GM23338 (cell line): ENCODE results near the gene MXRA8. TPM values are rescaled to one million over a fixed set of nuclear protein-coding genes. Genes with fewer than 3 reads are reported as not detected.
A peak's percentile ranks its signal among the peaks of the same experiment; 100 is the strongest.

Source experiments
- ATAC-seq: fragments of 200-7000 bp; cut with Tn5 transposase; 3 replicates; pipeline ENCODE4 v1.9.1; 2020
- DNase-seq: peaks from one replicate; pipeline ENCODE4 v3.0.0-alpha.2; 2015; ENCODE audit warnings: low spot score
- H2AFZ ChIP-seq: fragments of 200-600 bp; sonication (generic); 2 replicates; pipeline ENCODE4 v1.8.0; 2016; ENCODE audit warnings: antibody characterized with exemption, mild to moderate bottlenecking, moderate library complexity
- H3F3A ChIP-seq: fragments of 200-600 bp; sonication (generic); replicated peaks from 2 replicates; pipeline ENCODE4 v1.8.0; 2017; ENCODE audit warnings: antibody characterized with exemption, mixed run types, low read depth
- H3K27ac ChIP-seq: fragments of 200-600 bp; sonication (generic); 2 replicates; pipeline ENCODE4 v1.6.1; 2016; ENCODE audit warnings: low read depth
- H3K27me3 ChIP-seq: fragments of 200-600 bp; sonication (generic); 2 replicates; pipeline ENCODE4 v1.8.0; 2016; ENCODE audit warnings: mild to moderate bottlenecking, mixed run types, moderate library complexity; ENCODE audit not compliant: insufficient read depth
- H3K36me3 ChIP-seq: fragments of 200-600 bp; sonication (generic); 2 replicates; pipeline ENCODE4 v1.8.0; 2016; ENCODE audit warnings: mild to moderate bottlenecking; ENCODE audit not compliant: insufficient read depth
- H3K4me1 ChIP-seq: fragments of 200-600 bp; sonication (generic); 2 replicates; pipeline ENCODE4 v1.8.0; 2016; ENCODE audit warnings: mild to moderate bottlenecking, moderate library complexity; ENCODE audit not compliant: insufficient read depth
- H3K4me2 ChIP-seq: fragments of 200-600 bp; sonication (generic); 2 replicates; pipeline ENCODE4 v1.7.1; 2017; ENCODE audit warnings: mixed run types
- H3K4me3 ChIP-seq: fragments of 200-600 bp; sonication (generic); 2 replicates; pipeline ENCODE4 v1.6.1; 2016; ENCODE audit warnings: mixed run types
- H3K79me2 ChIP-seq: fragments of 200-600 bp; sonication (generic); replicated peaks from 2 replicates; pipeline ENCODE4 v1.8.0; 2017; ENCODE audit warnings: mild to moderate bottlenecking; ENCODE audit not compliant: insufficient read depth
- H3K9me2 ChIP-seq: fragments of 200-600 bp; sonication (generic); 2 replicates; pipeline ENCODE4 v1.8.0; 2017; ENCODE audit not compliant: insufficient read depth
- H4K20me1 ChIP-seq: fragments of 200-600 bp; sonication (generic); replicated peaks from 2 replicates; pipeline ENCODE4 v1.8.0; 2017; ENCODE audit warnings: mild to moderate bottlenecking; ENCODE audit not compliant: insufficient read depth
- H3K27ac Mint-ChIP-seq: 2 replicates; pipeline ENCODE4 v1.8.0; 2020; ENCODE audit warnings: inconsistent platforms, mild to moderate bottlenecking, moderate library complexity, mixed read lengths
- H3K27me3 Mint-ChIP-seq: 3 replicates; pipeline ENCODE4 v1.8.0; 2022; ENCODE audit warnings: low read depth, mild to moderate bottlenecking, moderate library complexity, mixed read lengths, inconsistent platforms; ENCODE audit not compliant: insufficient read depth, poor library complexity
- H3K36me3 Mint-ChIP-seq: 3 replicates; pipeline ENCODE4 v1.8.0; 2021; ENCODE audit warnings: low read depth, mild to moderate bottlenecking, inconsistent platforms, moderate library complexity, mixed read lengths
- H3K4me1 Mint-ChIP-seq: 3 replicates; pipeline ENCODE4 v1.8.0; 2020; ENCODE audit warnings: mild to moderate bottlenecking, inconsistent platforms, mixed read lengths
- H3K4me3 Mint-ChIP-seq: 3 replicates; pipeline ENCODE4 v1.8.0; 2021; ENCODE audit warnings: moderate library complexity, mild to moderate bottlenecking, inconsistent platforms, mixed read lengths
- H3K9me3 Mint-ChIP-seq: 3 replicates; pipeline ENCODE4 v1.8.0; 2020; ENCODE audit warnings: moderate library complexity, mild to moderate bottlenecking, inconsistent platforms, mixed read lengths
- CREB1 ChIP-seq: fragments of 250-450 bp; sonication (Bioruptor Pico); IDR thresholded peaks from 2 replicates; pipeline ENCODE4 v1.5.0; 2020; ENCODE audit warnings: low read depth, mild to moderate bottlenecking, moderate library complexity
- CTCF ChIP-seq, 2 experiments: fragments of 200-600 bp in 1 of 2; sonication (generic) in 1 of 2; conservative IDR thresholded peaks; 2 replicates each; pipeline versions ENCODE4 v1.5.1 to v1.6.1; 2016 to 2017; ENCODE audit warnings: antibody characterized with exemption in 2 of 2, low read depth in 2 of 2, mild to moderate bottlenecking in 2 of 2, moderate library complexity in 1 of 2
- ETS1 ChIP-seq: IDR thresholded peaks from 2 replicates; pipeline ENCODE4 v1.6.1; 2016; ENCODE audit warnings: antibody characterized with exemption
- EZH2phosphoT487 ChIP-seq: fragments of 200-600 bp; sonication (generic); IDR thresholded peaks from one replicate; pipeline ENCODE4 v1.8.1; 2018; ENCODE audit warnings: antibody characterized with exemption; ENCODE audit not compliant: unreplicated experiment
- JUNB ChIP-seq: IDR thresholded peaks from one replicate; pipeline ENCODE4 v1.6.1; 2016; ENCODE audit warnings: antibody characterized with exemption; ENCODE audit not compliant: unreplicated experiment
- NANOG ChIP-seq: IDR thresholded peaks from 2 replicates; pipeline ENCODE4 v1.6.1; 2016; ENCODE audit warnings: antibody characterized with exemption, borderline replicate concordance
- POLR2AphosphoS5 ChIP-seq: IDR thresholded peaks from 2 replicates; pipeline ENCODE4 v1.6.1; 2016; ENCODE audit warnings: antibody characterized with exemption, low read depth
- REST ChIP-seq: IDR thresholded peaks from one replicate; pipeline ENCODE4 v1.6.1; 2018; ENCODE audit warnings: antibody characterized with exemption; ENCODE audit not compliant: unreplicated experiment
- STAT1 ChIP-seq: IDR thresholded peaks from one replicate; pipeline ENCODE4 v1.6.1; 2016; ENCODE audit warnings: antibody characterized with exemption; ENCODE audit not compliant: unreplicated experiment
- ZNF114 ChIP-seq: fragments of 250-450 bp; sonication (Bioruptor Pico); IDR thresholded peaks from 2 replicates; pipeline ENCODE4 v1.5.0; 2020; ENCODE audit warnings: mild to moderate bottlenecking, moderate library complexity
- ZNF331 ChIP-seq: fragments of 250-450 bp; sonication (Bioruptor Pico); IDR thresholded peaks from 2 replicates; pipeline ENCODE4 v1.5.0; 2020; ENCODE audit warnings: low read depth, mild to moderate bottlenecking, moderate library complexity
- ZNF462 ChIP-seq: fragments of 250-450 bp; sonication (Bioruptor Pico); IDR thresholded peaks from 2 replicates; pipeline ENCODE4 v1.5.0; 2020; ENCODE audit warnings: mild to moderate bottlenecking, moderate library complexity
- polyA plus RNA-seq: library from polyadenylated mRNA; unstranded; fragments of >200 nt; fragmentation: Nextera tagmentation; extraction: Ambion mirVana; gene quantifications from 2 replicates; pipeline ENCODE4 v1.2.1, GENCODE V29; 2016
- total RNA-seq: library from RNA; depleted of rRNA; stranded (reverse); fragments of >200 nt; shearing (Covaris generic); gene quantifications from 2 replicates; pipeline ENCODE4 v1.2.3, GENCODE V29; 2014

The MXRA8 gene
- total and polyA plus RNA-seq, 2 experiments from 2014 or later = 9.1 to 17.2 TPM

GRCh38 chr1:1317420-1317819, 40.9 kb downstream of the MXRA8 start:
- no peak overlapping the region for H3K4me3 ChIP-seq
- TF ChIP-seq ETS1 (no peak), ZNF462 (CRISPR knock-in tag) (no peak), STAT1 (no peak), ZNF331 (CRISPR knock-in tag) (no peak), POLR2AphosphoS5 (no peak), EZH2phosphoT487 (no peak), CREB1 (CRISPR knock-in tag) (no peak), ZNF114 (CRISPR knock-in tag) (no peak), JUNB (no peak), NANOG (no peak), REST (no peak), CTCF (conservative IDR thresholded peaks at IDR 0.05; ENCODE audit: low read depth in 2 of 2) (no peak)
- peaks cover 61% of the 10 kb centered on the region for H3K36me3 Mint-ChIP-seq
- H3K27me3 Mint-ChIP-seq = peaks cover 29% of the 10 kb centered on the region
- H3K4me3 Mint-ChIP-seq = no peak overlapping the region; the same call in 2 of the 3 replicates
- peaks cover 7% of the 10 kb centered on the region; the same call in 1 of the 2 replicates for H3K4me1 ChIP-seq
- no peak overlapping the region for H3K27ac Mint-ChIP-seq
- H4K20me1 ChIP-seq = peaks cover 25% of the 10 kb centered on the region
- H3K9me2 ChIP-seq = no peaks in the 10 kb centered on the region
- peaks cover 59% of the 10 kb centered on the region for H3K79me2 ChIP-seq
- peaks cover 15% of the 10 kb centered on the region; the same call in 1 of the 2 replicates for H3F3A ChIP-seq
- H3K36me3 ChIP-seq = peaks cover 8% of the 10 kb centered on the region; the same call in 1 of the 2 replicates
- H3K27me3 ChIP-seq = no peaks in the 10 kb centered on the region
- no peak overlapping the region for H2AFZ ChIP-seq
- H3K4me2 ChIP-seq = no peak overlapping the region
- peaks cover 21% of the 10 kb centered on the region for H3K4me1 Mint-ChIP-seq
- DNase-seq (no peak), ATAC-seq (no peak)
- H3K27ac ChIP-seq = 0 out of 2 replicates have a peak overlapping the region, but pooled peaks have one; percentile 55
- no peaks in the 10 kb centered on the region; the same call in 2 of the 3 replicates for H3K9me3 Mint-ChIP-seq
